Measurements from ENCODE around the gene FBXO33.

FBXO33 gene

DNA sequence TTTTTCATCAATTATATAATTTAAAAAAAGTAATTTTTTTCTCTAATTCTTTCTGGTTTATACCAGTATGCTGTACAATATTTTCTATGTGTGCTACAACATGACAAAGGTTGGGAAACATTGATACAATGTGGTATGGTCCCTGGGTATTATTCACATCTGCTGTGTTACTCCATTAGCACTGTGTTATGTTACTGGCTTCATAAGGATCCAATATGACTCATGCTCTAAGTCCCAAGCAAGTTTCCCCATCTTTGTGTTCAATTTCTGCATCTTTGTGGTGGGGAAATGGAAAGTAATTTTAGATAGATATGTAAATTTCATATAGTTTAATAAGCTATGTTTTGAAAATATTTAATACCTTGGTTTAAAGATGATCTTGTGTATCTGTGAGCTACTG, 35.8 kb downstream of the FBXO33 start:
- DNase-seq (ENCODE audit: low read depth, low spot score): peak; percentile 12
- in situ Hi-C loops (cut with HindIII; ENCODE audit: low sequenced_read_pairs): no loop called here
- H3K4me3 ChIP-seq (ENCODE audit: low read depth, low read length): no peak overlapping the region
- TF ChIP-seq CTCF (IDR thresholded peaks at IDR 0.05; ENCODE audit: low read depth, low read length): no peak

DNA sequence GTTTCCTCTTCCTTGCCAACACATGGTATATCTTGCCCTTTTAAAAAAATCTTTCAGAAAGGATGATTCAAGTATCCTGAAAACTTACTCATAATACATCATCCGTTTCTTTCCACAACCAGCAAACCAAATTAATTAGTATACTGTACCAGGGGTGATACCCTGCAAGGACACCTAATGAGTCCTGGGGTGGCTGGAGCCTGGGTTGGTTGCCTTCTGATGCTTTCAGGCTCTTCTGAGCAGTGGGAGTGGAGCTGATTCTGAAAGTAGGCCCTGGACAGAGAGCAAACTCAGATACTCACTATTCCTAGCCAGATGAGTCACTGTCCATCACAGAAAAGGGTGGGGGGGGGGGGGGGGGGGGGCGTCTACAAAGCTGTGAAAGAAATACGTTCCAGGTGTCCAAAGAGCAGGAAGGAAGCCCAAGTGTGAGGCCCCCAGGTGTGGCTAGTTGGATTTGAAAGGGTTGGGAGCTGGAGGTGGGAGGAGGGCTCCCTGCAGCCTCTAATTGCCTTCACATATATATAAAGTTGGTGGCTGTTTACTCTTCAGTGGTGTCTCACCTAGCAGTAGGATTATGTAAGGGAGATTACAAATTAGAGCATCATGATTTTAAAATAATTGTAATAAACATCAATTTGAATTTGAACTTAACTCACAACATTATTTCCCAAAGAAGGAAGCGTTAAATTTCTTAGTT, 36.5 kb downstream of the FBXO33 start:
- in situ Hi-C loops (cut with HindIII; ENCODE audit: low sequenced_read_pairs): no loop called here

GRCh38 chr14:39393289-39393688, 38.9 kb downstream of the FBXO33 start:
- no peak for DNase-seq (ENCODE audit: low read depth, low spot score)
- no peak overlapping the region for H3K4me3 ChIP-seq (ENCODE audit: low read depth, low read length)
- no peak for TF ChIP-seq CTCF (IDR thresholded peaks at IDR 0.05; ENCODE audit: low read depth, low read length)
- in situ Hi-C loops (cut with HindIII; ENCODE audit: low sequenced_read_pairs): no loop called here

More for the DNA sequence above, 36.5 kb downstream of the FBXO33 start:
- no peak overlapping the region for H3K4me3 ChIP-seq (ENCODE audit: low read depth, low read length)
- DNase-seq (ENCODE audit: low read depth, low spot score): peak; percentile 38
- no peak for TF ChIP-seq CTCF (IDR thresholded peaks at IDR 0.05; ENCODE audit: low read depth, low read length)

DNA sequence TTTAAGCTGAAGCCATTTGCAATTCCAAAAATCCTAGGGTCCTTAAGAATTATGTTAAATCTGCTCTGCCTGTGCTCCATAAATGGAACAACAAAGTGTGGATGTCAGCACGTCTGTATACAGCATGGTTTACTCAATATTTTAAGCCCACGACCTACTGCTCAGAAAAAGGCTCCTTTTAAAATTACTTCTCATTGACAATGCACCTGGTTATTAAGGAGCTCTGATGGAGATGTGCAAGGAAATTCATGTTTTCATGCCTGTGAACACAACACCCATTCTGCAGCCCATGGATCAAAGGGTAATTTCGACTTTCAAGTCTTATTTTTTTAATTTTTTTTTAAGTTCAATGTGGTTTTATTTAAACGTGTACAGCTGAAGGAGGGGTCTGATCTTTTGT, 48.1 kb downstream of the FBXO33 start:
- no peak overlapping the region for H3K4me3 ChIP-seq (ENCODE audit: low read depth, low read length)
- in situ Hi-C loops (cut with HindIII; ENCODE audit: low sequenced_read_pairs): no loop called here
- no peak for TF ChIP-seq CTCF (IDR thresholded peaks at IDR 0.05; ENCODE audit: low read depth, low read length)
- DNase-seq (ENCODE audit: low read depth, low spot score): no peak

DNA sequence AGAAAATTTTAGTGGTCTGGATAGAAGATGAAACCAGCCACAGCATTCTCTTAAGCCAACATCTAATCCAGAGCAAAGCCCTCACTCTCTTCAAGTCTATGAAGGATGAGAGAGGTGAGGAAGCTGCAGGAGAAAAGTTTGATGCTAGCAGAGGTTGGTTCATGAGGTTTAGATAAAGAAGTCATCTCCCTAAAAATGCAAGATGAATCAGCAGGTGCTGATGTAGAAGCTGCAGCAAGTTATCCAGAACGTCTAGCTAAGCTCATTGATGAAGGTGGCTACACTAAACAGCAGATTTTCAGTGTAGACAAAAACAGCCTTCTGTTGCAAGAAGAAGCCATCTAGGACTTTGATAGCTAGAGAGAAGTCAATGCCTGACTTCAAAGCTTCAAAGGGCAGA, 48.5 kb downstream of the FBXO33 start:
- no peak for DNase-seq (ENCODE audit: low read depth, low spot score)
- no peak overlapping the region for H3K4me3 ChIP-seq (ENCODE audit: low read depth, low read length)
- no peak for TF ChIP-seq CTCF (IDR thresholded peaks at IDR 0.05; ENCODE audit: low read depth, low read length)
- in situ Hi-C loops (cut with HindIII; ENCODE audit: low sequenced_read_pairs): no loop called here

GRCh38 chr14:39383026-39383660, 49.1 kb downstream of the FBXO33 start:
- in situ Hi-C loops (cut with HindIII; ENCODE audit: low sequenced_read_pairs): no loop called here

More at GRCh38 chr14:39383026-39383660, 49.1 kb downstream of the FBXO33 start:
- no peak for TF ChIP-seq CTCF (IDR thresholded peaks at IDR 0.05; ENCODE audit: low read depth, low read length)
- DNase-seq (ENCODE audit: low read depth, low spot score): no peak
- H3K4me3 ChIP-seq (ENCODE audit: low read depth, low read length): no peak overlapping the region

Measured in astrocyte of the spinal cord (primary cell).